Psoas muscle (tissue), 8 donors: Measurements from ENCODE around the gene NTNG1. TPM values are rescaled to one million over a fixed set of nuclear protein-coding genes. Genes with fewer than 3 reads are reported as not detected.

ENCODE experiments used
- ATAC-seq, 4 donors: fragments of 200-7000 bp; cut with Tn5 transposase; one replicate each; pipeline ENCODE4 v1.9.1; 2020; ENCODE audit warnings: moderate library complexity in 3 of 4, mild to moderate bottlenecking in 2 of 4
- DNase-seq, 2 donors: peaks; one replicate each; pipeline ENCODE4 v3.0.0-alpha.2; 2020
- H3K27ac ChIP-seq: fragments of 200-600 bp; one replicate; pipeline ENCODE4 v1.8.0; 2022
- H3K27me3 ChIP-seq, 3 donors: fragments of 200-600 bp in 1 of 3; one replicate each; pipeline versions ENCODE4 v1.6.1 to v1.8.0; 2013 to 2022; ENCODE audit warnings: low read length in 2 of 3, mild to moderate bottlenecking in 2 of 3, moderate library complexity in 1 of 3; ENCODE audit not compliant: insufficient read depth in 3 of 3
- H3K36me3 ChIP-seq, 2 donors: fragments of 200-600 bp in 1 of 2; one replicate each; pipeline versions ENCODE4 v1.6.1 to v1.8.0; 2013 to 2022; ENCODE audit warnings: low read depth in 1 of 2, mild to moderate bottlenecking in 1 of 2, moderate library complexity in 1 of 2; ENCODE audit not compliant: insufficient read depth in 1 of 2
- H3K4me1 ChIP-seq: fragments of 200-600 bp; one replicate; pipeline ENCODE4 v1.8.0; 2022
- H3K4me3 ChIP-seq: fragments of 200-600 bp; one replicate; pipeline ENCODE4 v1.8.0; 2022; ENCODE audit warnings: mild to moderate bottlenecking
- H3K9me3 ChIP-seq: fragments of 200-600 bp; one replicate; pipeline ENCODE4 v1.8.0; 2022
- WGBS, 3 donors: extraction: QIAGEN DNeasy Blood & Tissue Kit; methylation state at CpG; one replicate each; pipeline versions ENCODE4 v1.1.6 to v1.1.7; 2013; 5-methylcytosine and 5-hydroxymethylcytosine counted together
- intact Hi-C, 2 donors: fragments of 100-400 bp; cut with DNase I; formaldehyde crosslinking; loops; one replicate each; pipeline versions ENCODE4 v1.11.0 to v1.14.2; 2022
- polyA plus RNA-seq, 3 donors: library from polyadenylated mRNA; stranded (reverse); fragments of 200-250 nt; gene quantifications; one replicate each; pipeline ENCODE4 v1.2.3, GENCODE V29; 2013
- total RNA-seq, 4 donors: library from RNA; stranded (reverse); fragmentation: NEBNext Ultra II Directional in 2 of 4; extraction: Animal tissue kit (Norgen Biotek cat#: 25700) in 2 of 4; gene quantifications; one replicate each; pipeline versions ENCODE4 v1.2.1 to v1.2.4, GENCODE V29; 2021 to 2023
- TF ChIP-seq, protein P1 (sequence below): fragments of 200-600 bp; IDR thresholded peaks from one replicate; pipeline ENCODE4 v1.8.0; 2022; ENCODE audit warnings: antibody characterized with exemption
- donor health status: healthy with polysubstance abuse.
- donor health status: DM: no; HTN: no; CAD: no; lungs with moderate emphysema.
- donor health status: Bipolar disorder and iron deficiency.
- donor health status: healthy.
- donor health status: DM: yes; HTN: yes; CAD: no.
- donor health status: DM: no; HTN: no; CAD: no.
- donor health status: DM: no; HTN: no; CAD: no.
- donor health status: DM: yes; HTN: yes; CAD: no.

Gene NTNG1
- total and polyA plus RNA-seq, 7 donors: 0.01 to 0.34 (median 0.27) TPM; not detected in 4

DNA sequence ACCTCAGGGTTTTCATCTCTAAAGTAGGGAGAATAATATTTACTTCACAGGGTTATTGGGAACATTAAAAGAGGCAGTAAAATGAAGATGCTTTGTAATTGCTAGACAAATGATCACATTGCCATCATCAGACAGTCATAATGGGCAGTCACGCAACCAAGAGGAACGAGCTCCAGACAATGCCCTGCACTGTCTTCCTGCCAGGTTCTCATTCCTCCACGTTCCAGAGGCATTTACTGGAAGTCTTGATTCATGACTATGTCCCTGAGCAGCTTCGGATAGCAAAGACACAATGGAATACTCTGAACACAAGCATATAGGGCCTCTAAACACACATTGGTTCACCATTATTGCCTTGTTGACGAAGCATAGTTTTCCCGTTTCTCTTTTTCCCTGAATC is 389.7 kb downstream of the NTNG1 start:
- 26 to 33% (median 31%) methylated on average over 6 of the region's 6 CpGs for WGBS, 3 donors
- Histone ChIP-seq H3K27ac (no peak overlapping the region), H3K9me3 (no peaks in the 10 kb centered on the region), H3K4me3 (no peak overlapping the region), H3K27me3 (peaks cover 0 to 3% (median 0%) of the 10 kb centered on the region in 3 donors), H3K4me1 (no peaks in the 10 kb centered on the region), H3K36me3 (no peaks in the 10 kb centered on the region)
- ATAC-seq (no peak), DNase-seq (no peak)
- TF ChIP-seq, protein P1, sequence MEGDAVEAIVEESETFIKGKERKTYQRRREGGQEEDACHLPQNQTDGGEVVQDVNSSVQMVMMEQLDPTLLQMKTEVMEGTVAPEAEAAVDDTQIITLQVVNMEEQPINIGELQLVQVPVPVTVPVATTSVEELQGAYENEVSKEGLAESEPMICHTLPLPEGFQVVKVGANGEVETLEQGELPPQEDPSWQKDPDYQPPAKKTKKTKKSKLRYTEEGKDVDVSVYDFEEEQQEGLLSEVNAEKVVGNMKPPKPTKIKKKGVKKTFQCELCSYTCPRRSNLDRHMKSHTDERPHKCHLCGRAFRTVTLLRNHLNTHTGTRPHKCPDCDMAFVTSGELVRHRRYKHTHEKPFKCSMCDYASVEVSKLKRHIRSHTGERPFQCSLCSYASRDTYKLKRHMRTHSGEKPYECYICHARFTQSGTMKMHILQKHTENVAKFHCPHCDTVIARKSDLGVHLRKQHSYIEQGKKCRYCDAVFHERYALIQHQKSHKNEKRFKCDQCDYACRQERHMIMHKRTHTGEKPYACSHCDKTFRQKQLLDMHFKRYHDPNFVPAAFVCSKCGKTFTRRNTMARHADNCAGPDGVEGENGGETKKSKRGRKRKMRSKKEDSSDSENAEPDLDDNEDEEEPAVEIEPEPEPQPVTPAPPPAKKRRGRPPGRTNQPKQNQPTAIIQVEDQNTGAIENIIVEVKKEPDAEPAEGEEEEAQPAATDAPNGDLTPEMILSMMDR: no peak
- intact Hi-C loops: loop anchor here in 1 of 2 donors (2.0 kb wide), 1 partner anchor 254 kb away; no protein-coding TSS in a partner anchor

DNA sequence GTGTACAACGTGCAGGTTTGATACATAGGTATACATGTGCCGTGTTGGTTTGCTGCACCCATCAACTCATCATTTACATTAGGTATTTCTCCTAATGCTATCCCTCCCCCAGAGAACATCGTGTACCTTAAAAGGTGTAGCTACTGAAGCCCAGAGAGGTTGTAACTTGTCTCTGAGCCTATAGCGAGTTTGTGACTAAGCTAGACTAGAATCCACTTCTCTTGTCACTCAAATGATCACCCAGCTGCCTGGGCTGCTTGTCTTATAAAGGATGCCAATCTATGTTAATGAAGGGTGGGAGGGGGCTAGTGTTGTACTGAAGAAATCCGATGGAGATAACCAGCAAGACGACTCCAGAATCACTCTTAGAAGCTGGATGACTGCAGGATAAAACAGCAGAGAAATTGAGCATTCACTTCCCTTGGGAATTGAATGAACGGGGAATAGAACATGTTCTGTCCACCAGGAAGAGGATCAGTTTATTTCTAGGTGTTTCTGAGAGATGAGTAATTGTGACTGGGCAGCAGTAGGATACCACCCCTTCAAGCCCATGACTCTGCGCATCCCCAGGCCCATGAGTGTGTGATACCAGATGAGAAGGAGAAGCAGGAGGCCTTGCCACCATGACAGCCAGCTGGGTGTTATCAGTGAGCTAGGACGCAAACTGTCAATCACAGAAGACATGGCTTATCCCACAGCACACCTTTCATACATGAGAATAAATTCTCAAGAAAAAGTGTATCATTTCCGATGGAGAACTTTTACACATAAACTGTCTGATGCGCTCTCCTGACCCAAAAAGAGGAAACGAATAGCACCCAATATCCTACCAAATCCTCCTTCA is 390.4 kb downstream of the NTNG1 start:
- Histone ChIP-seq H3K27me3 (peaks cover 0 to 3% (median 0%) of the 10 kb centered on the region in 3 donors), H3K4me3 (no peak overlapping the region), H3K4me1 (no peaks in the 10 kb centered on the region), H3K27ac (no peak overlapping the region), H3K9me3 (no peaks in the 10 kb centered on the region), H3K36me3 (no peaks in the 10 kb centered on the region)
- intact Hi-C loops: loop anchor here in 1 of 2 donors (2.0 kb wide), 1 partner anchor 254 kb away; no protein-coding TSS in a partner anchor
- ATAC-seq: no peak
- TF ChIP-seq, protein P1: no peak
- 80 to 83% (median 82%) methylated on average over 12 of the region's 12 CpGs for WGBS, 3 donors
- DNase-seq: no peak

DNA sequence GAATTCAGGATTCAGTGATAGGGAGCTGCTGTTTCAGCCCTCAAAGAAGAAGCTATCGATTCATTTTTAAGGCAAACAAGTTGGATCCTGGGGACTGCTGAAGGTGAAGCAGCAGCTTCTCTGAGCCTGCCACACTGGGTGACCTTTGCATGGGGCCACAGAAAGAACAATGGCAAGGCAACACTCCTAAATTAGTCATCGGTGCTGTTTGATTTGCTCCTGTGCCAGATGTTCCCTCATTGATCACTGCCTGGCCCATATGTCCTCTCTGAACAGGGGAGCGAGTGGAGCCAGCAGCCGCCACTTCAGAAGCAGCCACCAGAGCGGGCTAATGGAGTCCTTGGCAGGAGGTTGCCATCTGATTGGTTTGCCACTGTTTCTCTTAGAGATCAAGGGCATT is 391.5 kb downstream of the NTNG1 start:
- Histone ChIP-seq H3K36me3 (no peaks in the 10 kb centered on the region), H3K4me1 (no peaks in the 10 kb centered on the region), H3K27ac (no peak overlapping the region), H3K27me3 (peaks cover 0 to 3% (median 0%) of the 10 kb centered on the region in 3 donors), H3K4me3 (no peak overlapping the region), H3K9me3 (no peaks in the 10 kb centered on the region)
- 72 to 76% (median 75%) methylated on average over 5 of the region's 5 CpGs for WGBS, 3 donors
- DNase-seq (no peak), ATAC-seq (no peak)
- intact Hi-C loops: no loop called here
- TF ChIP-seq, protein P1: no peak

Other genes with a start within 250 kb of the NTNG1 start
- gene PRMT6, start 84.4 kb upstream of the NTNG1 start, total RNA-seq: 1 to 10 TPM in 3 of 4 donors, under 1 TPM in 1; 0.95 to 2.8 (median 2.4) TPM
- gene PRMT6, start 84.4 kb upstream of the NTNG1 start, polyA plus RNA-seq: 1 to 10 TPM; 1.2 to 3.9 (median 3.8) TPM